Neural cell (in vitro differentiated cells): ENCODE results near the gene MUSTN1. TPM values are rescaled to one million over a fixed set of nuclear protein-coding genes. Genes with fewer than 3 reads are reported as not detected.

Experiments
- H2AFZ ChIP-seq: fragments of 200-600, 300-800 bp; sonication (generic), shearing (Covaris generic); 2 replicates; pipeline ENCODE4 v1.6.0; 2014; ENCODE audit warnings: low read depth, mild to moderate bottlenecking, antibody characterized with exemption, low read length, moderate library complexity
- H3F3A ChIP-seq: fragments of 200-600 bp; shearing (Covaris generic); 2 replicates; pipeline ENCODE4 v1.6.1; 2016; ENCODE audit warnings: mild to moderate bottlenecking, moderate library complexity, mixed read lengths, antibody characterized with exemption, low read length; ENCODE audit not compliant: insufficient read depth, poor library complexity, severe bottlenecking
- H3K27ac ChIP-seq: fragments of 200-600, 300-800 bp; sonication (generic), shearing (Covaris generic); 2 replicates; pipeline ENCODE4 v1.5.1; 2014; ENCODE audit warnings: mild to moderate bottlenecking, low read length, moderate library complexity
- H3K27me3 ChIP-seq: fragments of 300-800, 200-600 bp; sonication (generic), shearing (Covaris generic); 2 replicates; pipeline ENCODE4 v1.6.0; 2014; ENCODE audit warnings: mild to moderate bottlenecking, low read depth, low read length, moderate library complexity; ENCODE audit not compliant: insufficient read depth
- H3K36me3 ChIP-seq: fragments of 300-800, 200-600 bp; sonication (generic), shearing (Covaris generic); 2 replicates; pipeline ENCODE4 v1.5.1; 2014; ENCODE audit warnings: mild to moderate bottlenecking, antibody characterized with exemption, low read length, moderate library complexity; ENCODE audit not compliant: insufficient read depth
- H3K4me2 ChIP-seq: fragments of 300-800, 200-600 bp; sonication (generic), shearing (Covaris generic); 2 replicates; pipeline ENCODE4 v1.6.0; 2014; ENCODE audit warnings: mild to moderate bottlenecking, low read length
- H3K4me3 ChIP-seq: fragments of 300-800, 200-600 bp; sonication (generic), shearing (Covaris generic); 2 replicates; pipeline ENCODE4 v1.5.1; 2014; ENCODE audit warnings: mild to moderate bottlenecking, low read length, moderate library complexity
- H3K79me2 ChIP-seq: fragments of 200-600 bp; shearing (Covaris generic); replicated peaks from 2 replicates; pipeline ENCODE4 v1.6.0; 2014; ENCODE audit warnings: mild to moderate bottlenecking, low read length, moderate library complexity; ENCODE audit not compliant: insufficient read depth
- H3K9ac ChIP-seq: fragments of 300-800, 200-600 bp; sonication (generic), shearing (Covaris generic); 2 replicates; pipeline ENCODE4 v1.6.1; 2016; ENCODE audit warnings: mild to moderate bottlenecking, low read length, mixed read lengths
- H3K9me2 ChIP-seq: fragments of 200-600 bp; shearing (Covaris generic); 2 replicates; pipeline ENCODE4 v1.6.1; 2016; ENCODE audit warnings: mild to moderate bottlenecking, low read length, mixed read lengths; ENCODE audit not compliant: insufficient read depth
- H3K9me3 ChIP-seq: fragments of 200-600, 300-800 bp; sonication (generic), shearing (Covaris generic); 2 replicates; pipeline ENCODE4 v1.6.1; 2016; ENCODE audit warnings: mild to moderate bottlenecking, mixed run types, low read length, moderate library complexity, mixed read lengths
- H4K20me1 ChIP-seq: fragments of 200-600 bp; shearing (Covaris generic); 2 replicates; pipeline ENCODE4 v1.6.1; 2016; ENCODE audit warnings: mild to moderate bottlenecking, mixed run types; ENCODE audit not compliant: insufficient read depth
- EP300 ChIP-seq: fragments of 450-650 bp; conservative IDR thresholded peaks from 2 replicates; pipeline ENCODE4 v1.6.1; 2014; ENCODE audit warnings: antibody characterized with exemption, mild to moderate bottlenecking, moderate library complexity; ENCODE audit not compliant: poor library complexity, severe bottlenecking
- EZH2 ChIP-seq: fragments of 200-600, 300-800 bp; shearing (Covaris generic), sonication (generic); IDR thresholded peaks from 2 replicates; pipeline ENCODE4 v1.6.1; 2014; ENCODE audit warnings: antibody characterized with exemption, low read length, borderline replicate concordance, mild to moderate bottlenecking; ENCODE audit not compliant: insufficient read depth, poor library complexity, severe bottlenecking
- MXI1 ChIP-seq: fragments of 450-650 bp; conservative IDR thresholded peaks from 2 replicates; pipeline ENCODE4 v1.6.1; 2014; ENCODE audit warnings: antibody characterized with exemption, mild to moderate bottlenecking; ENCODE audit not compliant: poor library complexity, severe bottlenecking
- POLR2AphosphoS5 ChIP-seq: IDR thresholded peaks from 2 replicates; pipeline ENCODE4 v1.6.1; 2012
- RAD21 ChIP-seq: fragments of 450-650 bp; conservative IDR thresholded peaks from 2 replicates; pipeline ENCODE4 v1.6.1; 2014; ENCODE audit warnings: antibody characterized with exemption, mild to moderate bottlenecking, moderate library complexity
- SMC3 ChIP-seq: fragments of 450-650 bp; conservative IDR thresholded peaks from 2 replicates; pipeline ENCODE4 v1.6.1; 2014; ENCODE audit warnings: antibody characterized with exemption, mild to moderate bottlenecking, moderate library complexity; ENCODE audit not compliant: poor library complexity
- TAF1 ChIP-seq: IDR thresholded peaks from 2 replicates; pipeline ENCODE4 v1.6.1; 2012; ENCODE audit warnings: low read depth
- polyA plus RNA-seq: library from polyadenylated mRNA; depleted of rRNA; stranded (reverse); fragments of >200 nt; gene quantifications from 2 replicates; pipeline ENCODE4 v1.2.3, GENCODE V29; 2014
- TF ChIP-seq, protein P1 (sequence below): fragments of 450-650 bp; IDR thresholded peaks from 2 replicates; pipeline ENCODE4 v1.5.1; 2014; ENCODE audit warnings: antibody characterized with exemption, mild to moderate bottlenecking, moderate library complexity; ENCODE audit not compliant: poor library complexity, severe bottlenecking
- TF ChIP-seq, protein P2 (sequence below): IDR thresholded peaks from 2 replicates; pipeline ENCODE4 v1.6.1; 2012; ENCODE audit warnings: borderline replicate concordance

Gene MUSTN1
- polyA plus RNA-seq, 1 donor from 2014 or later, result not detected

GRCh38 chr3:52851348-52851747 lies 16.5 kb upstream of the MUSTN1 start:
- H4K20me1 ChIP-seq, result no peaks in the 10 kb centered on the region
- no peaks in the 10 kb centered on the region for H3K9me2 ChIP-seq
- no peak overlapping the region for H3K9ac ChIP-seq
- no peaks in the 10 kb centered on the region for H3F3A ChIP-seq
- no peaks in the 10 kb centered on the region for H3K9me3 ChIP-seq
- H3K27me3 ChIP-seq, result no peaks in the 10 kb centered on the region
- no peak for TF ChIP-seq POLR2AphosphoS5
- no peak for TF ChIP-seq TAF1
- TF ChIP-seq EZH2, result no peak
- TF ChIP-seq, protein P1, sequence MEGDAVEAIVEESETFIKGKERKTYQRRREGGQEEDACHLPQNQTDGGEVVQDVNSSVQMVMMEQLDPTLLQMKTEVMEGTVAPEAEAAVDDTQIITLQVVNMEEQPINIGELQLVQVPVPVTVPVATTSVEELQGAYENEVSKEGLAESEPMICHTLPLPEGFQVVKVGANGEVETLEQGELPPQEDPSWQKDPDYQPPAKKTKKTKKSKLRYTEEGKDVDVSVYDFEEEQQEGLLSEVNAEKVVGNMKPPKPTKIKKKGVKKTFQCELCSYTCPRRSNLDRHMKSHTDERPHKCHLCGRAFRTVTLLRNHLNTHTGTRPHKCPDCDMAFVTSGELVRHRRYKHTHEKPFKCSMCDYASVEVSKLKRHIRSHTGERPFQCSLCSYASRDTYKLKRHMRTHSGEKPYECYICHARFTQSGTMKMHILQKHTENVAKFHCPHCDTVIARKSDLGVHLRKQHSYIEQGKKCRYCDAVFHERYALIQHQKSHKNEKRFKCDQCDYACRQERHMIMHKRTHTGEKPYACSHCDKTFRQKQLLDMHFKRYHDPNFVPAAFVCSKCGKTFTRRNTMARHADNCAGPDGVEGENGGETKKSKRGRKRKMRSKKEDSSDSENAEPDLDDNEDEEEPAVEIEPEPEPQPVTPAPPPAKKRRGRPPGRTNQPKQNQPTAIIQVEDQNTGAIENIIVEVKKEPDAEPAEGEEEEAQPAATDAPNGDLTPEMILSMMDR, result peak; percentile 69
- TF ChIP-seq SMC3, result peak; percentile 69
- TF ChIP-seq, protein P2, sequence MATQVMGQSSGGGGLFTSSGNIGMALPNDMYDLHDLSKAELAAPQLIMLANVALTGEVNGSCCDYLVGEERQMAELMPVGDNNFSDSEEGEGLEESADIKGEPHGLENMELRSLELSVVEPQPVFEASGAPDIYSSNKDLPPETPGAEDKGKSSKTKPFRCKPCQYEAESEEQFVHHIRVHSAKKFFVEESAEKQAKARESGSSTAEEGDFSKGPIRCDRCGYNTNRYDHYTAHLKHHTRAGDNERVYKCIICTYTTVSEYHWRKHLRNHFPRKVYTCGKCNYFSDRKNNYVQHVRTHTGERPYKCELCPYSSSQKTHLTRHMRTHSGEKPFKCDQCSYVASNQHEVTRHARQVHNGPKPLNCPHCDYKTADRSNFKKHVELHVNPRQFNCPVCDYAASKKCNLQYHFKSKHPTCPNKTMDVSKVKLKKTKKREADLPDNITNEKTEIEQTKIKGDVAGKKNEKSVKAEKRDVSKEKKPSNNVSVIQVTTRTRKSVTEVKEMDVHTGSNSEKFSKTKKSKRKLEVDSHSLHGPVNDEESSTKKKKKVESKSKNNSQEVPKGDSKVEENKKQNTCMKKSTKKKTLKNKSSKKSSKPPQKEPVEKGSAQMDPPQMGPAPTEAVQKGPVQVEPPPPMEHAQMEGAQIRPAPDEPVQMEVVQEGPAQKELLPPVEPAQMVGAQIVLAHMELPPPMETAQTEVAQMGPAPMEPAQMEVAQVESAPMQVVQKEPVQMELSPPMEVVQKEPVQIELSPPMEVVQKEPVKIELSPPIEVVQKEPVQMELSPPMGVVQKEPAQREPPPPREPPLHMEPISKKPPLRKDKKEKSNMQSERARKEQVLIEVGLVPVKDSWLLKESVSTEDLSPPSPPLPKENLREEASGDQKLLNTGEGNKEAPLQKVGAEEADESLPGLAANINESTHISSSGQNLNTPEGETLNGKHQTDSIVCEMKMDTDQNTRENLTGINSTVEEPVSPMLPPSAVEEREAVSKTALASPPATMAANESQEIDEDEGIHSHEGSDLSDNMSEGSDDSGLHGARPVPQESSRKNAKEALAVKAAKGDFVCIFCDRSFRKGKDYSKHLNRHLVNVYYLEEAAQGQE, result no peak
- no peak for TF ChIP-seq MXI1
- peak; percentile 73 for TF ChIP-seq RAD21
- no peak overlapping the region for H3K27ac ChIP-seq
- no peaks in the 10 kb centered on the region for H3K79me2 ChIP-seq
- no peaks in the 10 kb centered on the region for H3K36me3 ChIP-seq
- no peak overlapping the region for H2AFZ ChIP-seq
- H3K4me2 ChIP-seq, result no peak overlapping the region
- no peak overlapping the region for H3K4me3 ChIP-seq

DNA sequence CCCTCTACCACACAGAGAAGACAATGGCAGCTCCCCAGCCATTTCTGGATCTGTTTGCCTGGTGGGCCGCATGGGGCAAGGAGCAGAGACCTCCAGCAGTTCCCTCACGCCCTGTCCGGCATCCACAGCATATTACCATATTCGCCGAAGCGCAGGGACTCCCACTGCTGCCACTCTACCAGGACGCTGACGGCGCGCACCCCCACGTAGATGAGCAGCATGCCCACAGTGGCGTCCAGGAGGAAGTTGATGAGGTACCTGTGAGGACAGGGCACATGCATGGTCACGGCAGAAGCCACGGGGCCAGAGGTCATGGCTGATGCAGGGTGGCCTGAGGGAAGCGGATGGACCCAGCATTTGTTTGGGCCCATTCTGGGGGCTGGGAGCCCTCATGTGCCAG lies 14.8 kb upstream of the MUSTN1 start:
- Histone ChIP-seq H3K79me2 (no peaks in the 10 kb centered on the region), H3K4me2 (no peak overlapping the region), H3K27ac (no peak overlapping the region), H3K9me3 (no peaks in the 10 kb centered on the region), H3K36me3 (no peaks in the 10 kb centered on the region), H3F3A (no peaks in the 10 kb centered on the region), H3K9ac (no peak overlapping the region), H3K9me2 (no peaks in the 10 kb centered on the region), H4K20me1 (no peaks in the 10 kb centered on the region), H3K27me3 (no peaks in the 10 kb centered on the region), H3K4me3 (no peak overlapping the region), H2AFZ (no peak overlapping the region)
- TF ChIP-seq SMC3, result no peak

- Histone ChIP-seq H3K9ac (no peak overlapping the region), H3F3A (no peaks in the 10 kb centered on the region), H3K4me3 (no peak overlapping the region), H3K79me2 (no peaks in the 10 kb centered on the region), H3K9me2 (no peaks in the 10 kb centered on the region), H3K4me2 (no peak overlapping the region), H4K20me1 (no peaks in the 10 kb centered on the region), H3K27me3 (no peaks in the 10 kb centered on the region), H3K36me3 (no peaks in the 10 kb centered on the region), H3K9me3 (no peaks in the 10 kb centered on the region), H2AFZ (no peak overlapping the region), H3K27ac (no peak overlapping the region)
- TF ChIP-seq SMC3, result no peak
- TF ChIP-seq EZH2, result no peak
- TF ChIP-seq, protein P1, result no peak
- no peak for TF ChIP-seq EP300
- no peak for TF ChIP-seq TAF1
- TF ChIP-seq, protein P2, result no peak
- TF ChIP-seq POLR2AphosphoS5, result no peak
- TF ChIP-seq MXI1, result no peak
- TF ChIP-seq RAD21, result no peak
These were observed 13.8 kb upstream of the MUSTN1 start for GRCh38 chr3:52848617-52849016.
